GM19452 (cell line): ENCODE results near the gene ACER3.
"Not testable (repeated sequence)": the region's sequence is repeated elsewhere in the genome, so short reads cannot be mapped to it uniquely, and the experiment has no call there.

Source experiments
- ATAC-seq: cut with Tn5 transposase; IDR thresholded peaks from one replicate; pipeline ENCODE4 v1.9.1; 2021; ENCODE audit not compliant: unreplicated experiment

ACER3 gene

GRCh38 chr11:76987203-76987602 is 126.5 kb downstream of the ACER3 start:
- ATAC-seq: no peak

- no peak for ATAC-seq
Measured at GRCh38 chr11:76990628-76991027, 129.9 kb downstream of the ACER3 start.

- no peak for ATAC-seq
Measured at GRCh38 chr11:76995081-76995576, 134.4 kb downstream of the ACER3 start.

- no peak for ATAC-seq
Measured at GRCh38 chr11:76997512-76997911, 136.8 kb downstream of the ACER3 start.

GRCh38 chr11:76999597-76999996 is 138.9 kb downstream of the ACER3 start:
- no peak for ATAC-seq

GRCh38 chr11:77001613-77002012 is 140.9 kb downstream of the ACER3 start:
- no peak for ATAC-seq

GRCh38 chr11:77002776-77003175 is 142.1 kb downstream of the ACER3 start:
- no peak for ATAC-seq

- ATAC-seq: no peak
Measured at GRCh38 chr11:77003963-77004362, 143.2 kb downstream of the ACER3 start.

- no peak for ATAC-seq
Measured at GRCh38 chr11:77009533-77010160, 148.9 kb downstream of the ACER3 start.

GRCh38 chr11:77014669-77015068 is 154.0 kb downstream of the ACER3 start:
- no peak for ATAC-seq

- not testable (repeated sequence) for ATAC-seq
Measured at GRCh38 chr11:77018396-77018924, 157.7 kb downstream of the ACER3 start.

GRCh38 chr11:77019976-77020595 is 159.4 kb downstream of the ACER3 start:
- no peak for ATAC-seq

GRCh38 chr11:77020734-77021133 is 160.0 kb downstream of the ACER3 start:
- ATAC-seq: no peak

GRCh38 chr11:77024745-77025144 is 164.0 kb downstream of the ACER3 start:
- no peak for ATAC-seq

- no peak for ATAC-seq
Measured at GRCh38 chr11:77026221-77026620, 165.5 kb downstream of the ACER3 start.

- no peak for ATAC-seq
Measured at GRCh38 chr11:77026743-77027142, 166.0 kb downstream of the ACER3 start.

GRCh38 chr11:77027275-77027674 is 166.6 kb downstream of the ACER3 start:
- no peak for ATAC-seq

GRCh38 chr11:77029829-77030228 is 169.1 kb downstream of the ACER3 start:
- no peak for ATAC-seq

GRCh38 chr11:77030834-77031414 is 170.2 kb downstream of the ACER3 start:
- ATAC-seq: no peak

- no peak for ATAC-seq
Measured at GRCh38 chr11:77031599-77031998, 170.9 kb downstream of the ACER3 start.

- ATAC-seq: no peak
Measured at GRCh38 chr11:77035039-77035438, 174.3 kb downstream of the ACER3 start.

GRCh38 chr11:77035580-77035979 is 174.9 kb downstream of the ACER3 start:
- ATAC-seq: no peak
